Measurements from ENCODE around the gene RAET1L. TPM values are rescaled to one million over a fixed set of nuclear protein-coding genes. Genes with fewer than 3 reads are reported as not detected.
"Not testable (repeated sequence)": the region's sequence is repeated elsewhere in the genome, so short reads cannot be mapped to it uniquely, and the experiment has no call there.

The RAET1L gene
- polyA plus RNA-seq (2013, experiment 1 of 2; ENCODE audit: insufficient read length) = not detected
- polyA plus RNA-seq (2013, experiment 2 of 2; ENCODE audit: insufficient read length) = not detected

GRCh38 chr6:150025201-150025917 lies at the start of gene RAET1L:
RAET1L (minus strand) TSS chr6:150025532; CDS start chr6:150025471, 61 bp downstream.
- DNase-seq = peak; percentile 69

- no peak for DNase-seq
These were observed 49.7 kb upstream of the RAET1L start for GRCh38 chr6:150075034-150075421.

GRCh38 chr6:150074396-150075033 lies 49.2 kb upstream of the RAET1L start:
- not testable (repeated sequence) for DNase-seq

GRCh38 chr6:150072201-150072600 lies 46.9 kb upstream of the RAET1L start:
- DNase-seq = peak; percentile 69

GRCh38 chr6:150070236-150070818 lies 45.0 kb upstream of the RAET1L start:
- no peak for DNase-seq

GRCh38 chr6:150069706-150070105 lies 44.4 kb upstream of the RAET1L start:
- no peak for DNase-seq

- DNase-seq = peak; percentile 98
These were observed 43.7 kb upstream of the RAET1L start, which contains the start of gene ULBP3 for GRCh38 chr6:150068720-150069648. ULBP3 (minus strand) TSS chr6:150069121; CDS start chr6:150069066, 55 bp downstream.

GRCh38 chr6:150068151-150068550 lies 42.8 kb upstream of the RAET1L start:
- DNase-seq = no peak

GRCh38 chr6:150065083-150065482 lies 39.8 kb upstream of the RAET1L start:
- no peak for DNase-seq

GRCh38 chr6:150063640-150064039 lies 38.3 kb upstream of the RAET1L start:
- no peak for DNase-seq

- not testable (repeated sequence) for DNase-seq
These were observed 34.6 kb upstream of the RAET1L start for GRCh38 chr6:150059973-150060372.

- no peak for DNase-seq
These were observed 33.7 kb upstream of the RAET1L start for GRCh38 chr6:150058986-150059385.

- DNase-seq = no peak
These were observed 33.0 kb upstream of the RAET1L start for GRCh38 chr6:150058231-150058792.

GRCh38 chr6:150057501-150057951 lies 32.2 kb upstream of the RAET1L start:
- no peak for DNase-seq

GRCh38 chr6:150056916-150057315 lies 31.6 kb upstream of the RAET1L start:
- no peak for DNase-seq

GRCh38 chr6:150056156-150056555 lies 30.8 kb upstream of the RAET1L start:
- no peak for DNase-seq

GRCh38 chr6:150055131-150055530 lies 29.8 kb upstream of the RAET1L start:
- no peak for DNase-seq

GRCh38 chr6:150053450-150053849 lies 28.1 kb upstream of the RAET1L start:
- DNase-seq = no peak

GRCh38 chr6:150050846-150051245 lies 25.5 kb upstream of the RAET1L start:
- DNase-seq = no peak

- no peak for DNase-seq
These were observed 22.8 kb upstream of the RAET1L start for GRCh38 chr6:150048099-150048498.

GRCh38 chr6:150046943-150047342 lies 21.6 kb upstream of the RAET1L start:
- no peak for DNase-seq

- no peak for DNase-seq
These were observed 19.4 kb upstream of the RAET1L start for GRCh38 chr6:150044621-150045145.

Measured in fibroblast of skin of back (primary cell).